Measurements from ENCODE around the gene CAMSAP2.

DNA sequence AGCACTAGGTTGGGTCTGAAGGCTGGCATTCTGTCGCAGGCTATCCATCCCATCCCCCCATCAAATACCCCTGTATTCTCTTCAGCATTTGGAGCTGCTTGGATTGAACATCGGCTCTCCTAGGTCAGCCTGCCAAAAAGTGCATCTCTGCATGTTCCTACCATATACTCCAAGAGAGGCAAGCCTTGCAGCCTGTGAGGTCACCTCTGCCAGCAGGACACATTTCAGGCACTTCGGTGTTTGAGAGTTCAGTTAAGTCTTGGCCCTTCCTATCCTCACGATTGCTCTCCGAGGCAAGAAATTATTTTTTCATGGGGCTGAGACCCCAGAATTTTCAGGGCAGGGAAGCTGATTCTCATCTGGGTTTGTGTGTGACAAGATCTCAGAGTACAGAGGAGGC lies 136.7 kb downstream of the CAMSAP2 start:
- TF ChIP-seq EP300 (IDR thresholded peaks at IDR 0.05; ENCODE audit: borderline replicate concordance), result no peak
- no peak for TF ChIP-seq TAF1 (IDR thresholded peaks at IDR 0.05; ENCODE audit: low read depth)
- TF ChIP-seq EGR1 (IDR thresholded peaks at IDR 0.05), result no peak
- no peak for TF ChIP-seq RAD21 (IDR thresholded peaks at IDR 0.05; ENCODE audit: low read depth)
- no peak for TF ChIP-seq TCF12 (IDR thresholded peaks at IDR 0.05; ENCODE audit: low read depth)
- no peak for TF ChIP-seq CREB1 (IDR thresholded peaks at IDR 0.05; ENCODE audit: low read depth)
- no peak for TF ChIP-seq YY1 (IDR thresholded peaks at IDR 0.05; ENCODE audit: low read depth)
- TF ChIP-seq MAX (IDR thresholded peaks at IDR 0.05), result no peak
- TF ChIP-seq, protein P1, sequence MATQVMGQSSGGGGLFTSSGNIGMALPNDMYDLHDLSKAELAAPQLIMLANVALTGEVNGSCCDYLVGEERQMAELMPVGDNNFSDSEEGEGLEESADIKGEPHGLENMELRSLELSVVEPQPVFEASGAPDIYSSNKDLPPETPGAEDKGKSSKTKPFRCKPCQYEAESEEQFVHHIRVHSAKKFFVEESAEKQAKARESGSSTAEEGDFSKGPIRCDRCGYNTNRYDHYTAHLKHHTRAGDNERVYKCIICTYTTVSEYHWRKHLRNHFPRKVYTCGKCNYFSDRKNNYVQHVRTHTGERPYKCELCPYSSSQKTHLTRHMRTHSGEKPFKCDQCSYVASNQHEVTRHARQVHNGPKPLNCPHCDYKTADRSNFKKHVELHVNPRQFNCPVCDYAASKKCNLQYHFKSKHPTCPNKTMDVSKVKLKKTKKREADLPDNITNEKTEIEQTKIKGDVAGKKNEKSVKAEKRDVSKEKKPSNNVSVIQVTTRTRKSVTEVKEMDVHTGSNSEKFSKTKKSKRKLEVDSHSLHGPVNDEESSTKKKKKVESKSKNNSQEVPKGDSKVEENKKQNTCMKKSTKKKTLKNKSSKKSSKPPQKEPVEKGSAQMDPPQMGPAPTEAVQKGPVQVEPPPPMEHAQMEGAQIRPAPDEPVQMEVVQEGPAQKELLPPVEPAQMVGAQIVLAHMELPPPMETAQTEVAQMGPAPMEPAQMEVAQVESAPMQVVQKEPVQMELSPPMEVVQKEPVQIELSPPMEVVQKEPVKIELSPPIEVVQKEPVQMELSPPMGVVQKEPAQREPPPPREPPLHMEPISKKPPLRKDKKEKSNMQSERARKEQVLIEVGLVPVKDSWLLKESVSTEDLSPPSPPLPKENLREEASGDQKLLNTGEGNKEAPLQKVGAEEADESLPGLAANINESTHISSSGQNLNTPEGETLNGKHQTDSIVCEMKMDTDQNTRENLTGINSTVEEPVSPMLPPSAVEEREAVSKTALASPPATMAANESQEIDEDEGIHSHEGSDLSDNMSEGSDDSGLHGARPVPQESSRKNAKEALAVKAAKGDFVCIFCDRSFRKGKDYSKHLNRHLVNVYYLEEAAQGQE (IDR thresholded peaks at IDR 0.05; ENCODE audit: low read depth), result no peak

Measured in Ishikawa (cell line).